Measurements from ENCODE around the gene TLCD5.

TLCD5 gene

GRCh38 chr11:120344302-120345004 is 19.4 kb downstream of the TLCD5 start:
- in situ Hi-C loops (cut with MboI; ENCODE audit: low pct_unique_long_range_greater_than_20kb, low sequenced_read_pairs, unreplicated experiment): no loop called here
- TF ChIP-seq, protein P1, sequence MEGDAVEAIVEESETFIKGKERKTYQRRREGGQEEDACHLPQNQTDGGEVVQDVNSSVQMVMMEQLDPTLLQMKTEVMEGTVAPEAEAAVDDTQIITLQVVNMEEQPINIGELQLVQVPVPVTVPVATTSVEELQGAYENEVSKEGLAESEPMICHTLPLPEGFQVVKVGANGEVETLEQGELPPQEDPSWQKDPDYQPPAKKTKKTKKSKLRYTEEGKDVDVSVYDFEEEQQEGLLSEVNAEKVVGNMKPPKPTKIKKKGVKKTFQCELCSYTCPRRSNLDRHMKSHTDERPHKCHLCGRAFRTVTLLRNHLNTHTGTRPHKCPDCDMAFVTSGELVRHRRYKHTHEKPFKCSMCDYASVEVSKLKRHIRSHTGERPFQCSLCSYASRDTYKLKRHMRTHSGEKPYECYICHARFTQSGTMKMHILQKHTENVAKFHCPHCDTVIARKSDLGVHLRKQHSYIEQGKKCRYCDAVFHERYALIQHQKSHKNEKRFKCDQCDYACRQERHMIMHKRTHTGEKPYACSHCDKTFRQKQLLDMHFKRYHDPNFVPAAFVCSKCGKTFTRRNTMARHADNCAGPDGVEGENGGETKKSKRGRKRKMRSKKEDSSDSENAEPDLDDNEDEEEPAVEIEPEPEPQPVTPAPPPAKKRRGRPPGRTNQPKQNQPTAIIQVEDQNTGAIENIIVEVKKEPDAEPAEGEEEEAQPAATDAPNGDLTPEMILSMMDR (IDR thresholded peaks at IDR 0.05; ENCODE audit: extremely low read depth, insufficient read depth, missing control alignments): no peak
- DNase-seq (ENCODE audit: low spot score): peak; percentile 59

DNA sequence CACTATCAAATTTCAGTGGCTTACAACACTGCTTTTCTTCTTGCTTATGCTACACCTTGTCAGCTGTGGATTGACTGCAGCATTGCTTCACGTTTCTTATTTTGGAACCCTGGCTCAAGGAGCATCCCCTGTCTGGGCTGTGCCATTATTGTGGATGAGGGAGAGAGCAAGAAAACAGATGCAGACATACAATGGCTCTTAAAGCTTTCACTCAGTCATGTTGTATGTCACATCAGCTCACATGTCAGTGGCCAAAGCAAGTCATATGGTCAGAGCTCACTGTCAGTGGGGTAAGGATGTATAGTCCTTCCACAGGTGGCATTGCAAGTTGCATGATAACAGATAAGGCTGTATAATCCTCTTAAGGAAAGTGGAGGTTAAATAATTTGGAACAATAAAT is 21.1 kb downstream of the TLCD5 start:
- no peak for DNase-seq (ENCODE audit: low spot score)
- TF ChIP-seq, protein P1 (IDR thresholded peaks at IDR 0.05; ENCODE audit: extremely low read depth, insufficient read depth, missing control alignments): no peak
- in situ Hi-C loops (cut with MboI; ENCODE audit: low pct_unique_long_range_greater_than_20kb, low sequenced_read_pairs, unreplicated experiment): no loop called here

DNA sequence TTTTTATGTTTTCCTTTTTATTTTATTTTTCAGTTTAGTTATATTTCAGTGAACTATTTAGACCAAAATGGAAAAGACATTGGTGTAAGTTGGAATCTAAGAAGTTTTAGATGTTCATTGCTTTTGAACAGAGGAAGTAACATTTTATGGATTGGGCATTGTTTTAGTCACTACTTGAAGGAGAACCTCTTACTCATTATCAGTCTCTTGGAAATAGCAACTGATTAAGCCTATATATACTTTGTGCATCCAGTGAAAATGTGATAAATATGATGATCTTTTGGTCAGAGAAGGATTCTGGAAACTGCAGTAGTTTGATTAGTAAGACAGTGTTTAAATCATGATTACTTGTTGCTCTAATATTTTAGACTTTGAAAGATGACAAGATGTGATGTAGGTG is 25.5 kb downstream of the TLCD5 start:
- TF ChIP-seq, protein P1 (IDR thresholded peaks at IDR 0.05; ENCODE audit: extremely low read depth, insufficient read depth, missing control alignments): no peak
- in situ Hi-C loops (cut with MboI; ENCODE audit: low pct_unique_long_range_greater_than_20kb, low sequenced_read_pairs, unreplicated experiment): no loop called here
- DNase-seq (ENCODE audit: low spot score): no peak

- TF ChIP-seq, protein P1 (IDR thresholded peaks at IDR 0.05; ENCODE audit: extremely low read depth, insufficient read depth, missing control alignments): no peak
- no peak for DNase-seq (ENCODE audit: low spot score)
- in situ Hi-C loops (cut with MboI; ENCODE audit: low pct_unique_long_range_greater_than_20kb, low sequenced_read_pairs, unreplicated experiment): no loop called here
Observed at GRCh38 chr11:120352405-120352804, 27.3 kb downstream of the TLCD5 start.

- DNase-seq (ENCODE audit: low spot score): no peak
- TF ChIP-seq, protein P1 (IDR thresholded peaks at IDR 0.05; ENCODE audit: extremely low read depth, insufficient read depth, missing control alignments): no peak
- in situ Hi-C loops (cut with MboI; ENCODE audit: low pct_unique_long_range_greater_than_20kb, low sequenced_read_pairs, unreplicated experiment): no loop called here
Observed at GRCh38 chr11:120354068-120354467, 29.0 kb downstream of the TLCD5 start.

DNA sequence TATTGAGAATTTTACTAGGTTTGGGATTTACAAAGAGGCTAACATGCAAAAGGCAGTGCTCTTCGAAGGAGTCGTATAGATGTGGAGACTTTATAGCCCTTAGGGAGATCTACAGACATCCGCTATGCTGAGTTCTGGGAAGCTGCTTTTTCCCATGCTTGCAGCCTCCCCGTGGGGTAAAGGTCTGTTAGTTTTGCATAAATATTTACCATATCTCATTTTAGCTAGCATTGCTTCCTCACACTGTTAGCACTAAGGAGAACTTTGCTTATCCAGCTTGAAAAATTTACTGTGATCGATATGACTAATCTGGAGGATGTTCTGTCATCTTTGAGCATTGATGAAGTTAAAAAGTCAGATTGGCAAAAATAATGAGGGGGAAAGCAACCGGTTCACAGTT is 29.7 kb downstream of the TLCD5 start:
- no peak for DNase-seq (ENCODE audit: low spot score)
- TF ChIP-seq, protein P1 (IDR thresholded peaks at IDR 0.05; ENCODE audit: extremely low read depth, insufficient read depth, missing control alignments): no peak
- in situ Hi-C loops (cut with MboI; ENCODE audit: low pct_unique_long_range_greater_than_20kb, low sequenced_read_pairs, unreplicated experiment): no loop called here
